GM23338 (cell line): Measurements from ENCODE around the gene PELI1. TPM values are rescaled to one million over a fixed set of nuclear protein-coding genes. Genes with fewer than 3 reads are reported as not detected.

Experiments used
- ATAC-seq: fragments of 200-7000 bp; cut with Tn5 transposase; 3 replicates; pipeline ENCODE4 v1.9.1; 2020
- DNase-seq: peaks from one replicate; pipeline ENCODE4 v3.0.0-alpha.2; 2015; ENCODE audit warnings: low spot score
- H2AFZ ChIP-seq: fragments of 200-600 bp; sonication (generic); 2 replicates; pipeline ENCODE4 v1.8.0; 2016; ENCODE audit warnings: antibody characterized with exemption, mild to moderate bottlenecking, moderate library complexity
- H3F3A ChIP-seq: fragments of 200-600 bp; sonication (generic); replicated peaks from 2 replicates; pipeline ENCODE4 v1.8.0; 2017; ENCODE audit warnings: antibody characterized with exemption, mixed run types, low read depth
- H3K27ac ChIP-seq: fragments of 200-600 bp; sonication (generic); 2 replicates; pipeline ENCODE4 v1.6.1; 2016; ENCODE audit warnings: low read depth
- H3K27me3 ChIP-seq: fragments of 200-600 bp; sonication (generic); 2 replicates; pipeline ENCODE4 v1.8.0; 2016; ENCODE audit warnings: mild to moderate bottlenecking, mixed run types, moderate library complexity; ENCODE audit not compliant: insufficient read depth
- H3K36me3 ChIP-seq: fragments of 200-600 bp; sonication (generic); 2 replicates; pipeline ENCODE4 v1.8.0; 2016; ENCODE audit warnings: mild to moderate bottlenecking; ENCODE audit not compliant: insufficient read depth
- H3K4me1 ChIP-seq: fragments of 200-600 bp; sonication (generic); 2 replicates; pipeline ENCODE4 v1.8.0; 2016; ENCODE audit warnings: mild to moderate bottlenecking, moderate library complexity; ENCODE audit not compliant: insufficient read depth
- H3K4me2 ChIP-seq: fragments of 200-600 bp; sonication (generic); 2 replicates; pipeline ENCODE4 v1.7.1; 2017; ENCODE audit warnings: mixed run types
- H3K4me3 ChIP-seq: fragments of 200-600 bp; sonication (generic); 2 replicates; pipeline ENCODE4 v1.6.1; 2016; ENCODE audit warnings: mixed run types
- H3K79me2 ChIP-seq: fragments of 200-600 bp; sonication (generic); replicated peaks from 2 replicates; pipeline ENCODE4 v1.8.0; 2017; ENCODE audit warnings: mild to moderate bottlenecking; ENCODE audit not compliant: insufficient read depth
- H3K9me2 ChIP-seq: fragments of 200-600 bp; sonication (generic); 2 replicates; pipeline ENCODE4 v1.8.0; 2017; ENCODE audit not compliant: insufficient read depth
- H4K20me1 ChIP-seq: fragments of 200-600 bp; sonication (generic); replicated peaks from 2 replicates; pipeline ENCODE4 v1.8.0; 2017; ENCODE audit warnings: mild to moderate bottlenecking; ENCODE audit not compliant: insufficient read depth
- H3K27ac Mint-ChIP-seq: 2 replicates; pipeline ENCODE4 v1.8.0; 2020; ENCODE audit warnings: inconsistent platforms, mild to moderate bottlenecking, moderate library complexity, mixed read lengths
- H3K27me3 Mint-ChIP-seq: 3 replicates; pipeline ENCODE4 v1.8.0; 2022; ENCODE audit warnings: low read depth, mild to moderate bottlenecking, moderate library complexity, mixed read lengths, inconsistent platforms; ENCODE audit not compliant: insufficient read depth, poor library complexity
- H3K36me3 Mint-ChIP-seq: 3 replicates; pipeline ENCODE4 v1.8.0; 2021; ENCODE audit warnings: low read depth, mild to moderate bottlenecking, inconsistent platforms, moderate library complexity, mixed read lengths
- H3K4me1 Mint-ChIP-seq: 3 replicates; pipeline ENCODE4 v1.8.0; 2020; ENCODE audit warnings: mild to moderate bottlenecking, inconsistent platforms, mixed read lengths
- H3K4me3 Mint-ChIP-seq: 3 replicates; pipeline ENCODE4 v1.8.0; 2021; ENCODE audit warnings: moderate library complexity, mild to moderate bottlenecking, inconsistent platforms, mixed read lengths
- H3K9me3 Mint-ChIP-seq: 3 replicates; pipeline ENCODE4 v1.8.0; 2020; ENCODE audit warnings: moderate library complexity, mild to moderate bottlenecking, inconsistent platforms, mixed read lengths
- CREB1 ChIP-seq: fragments of 250-450 bp; sonication (Bioruptor Pico); IDR thresholded peaks from 2 replicates; pipeline ENCODE4 v1.5.0; 2020; ENCODE audit warnings: low read depth, mild to moderate bottlenecking, moderate library complexity
- EZH2 ChIP-seq: fragments of 200-600 bp; sonication (generic); IDR thresholded peaks from one replicate; pipeline ENCODE4 v1.8.0; 2017; ENCODE audit warnings: antibody characterized with exemption, mild to moderate bottlenecking, low read depth; ENCODE audit not compliant: unreplicated experiment
- EZH2phosphoT487 ChIP-seq: fragments of 200-600 bp; sonication (generic); IDR thresholded peaks from one replicate; pipeline ENCODE4 v1.8.1; 2018; ENCODE audit warnings: antibody characterized with exemption; ENCODE audit not compliant: unreplicated experiment
- JUNB ChIP-seq: IDR thresholded peaks from one replicate; pipeline ENCODE4 v1.6.1; 2016; ENCODE audit warnings: antibody characterized with exemption; ENCODE audit not compliant: unreplicated experiment
- NANOG ChIP-seq: IDR thresholded peaks from 2 replicates; pipeline ENCODE4 v1.6.1; 2016; ENCODE audit warnings: antibody characterized with exemption, borderline replicate concordance
- POLR2AphosphoS5 ChIP-seq: IDR thresholded peaks from 2 replicates; pipeline ENCODE4 v1.6.1; 2016; ENCODE audit warnings: antibody characterized with exemption, low read depth
- STAT1 ChIP-seq: IDR thresholded peaks from one replicate; pipeline ENCODE4 v1.6.1; 2016; ENCODE audit warnings: antibody characterized with exemption; ENCODE audit not compliant: unreplicated experiment
- ZNF114 ChIP-seq: fragments of 250-450 bp; sonication (Bioruptor Pico); IDR thresholded peaks from 2 replicates; pipeline ENCODE4 v1.5.0; 2020; ENCODE audit warnings: mild to moderate bottlenecking, moderate library complexity
- ZNF331 ChIP-seq: fragments of 250-450 bp; sonication (Bioruptor Pico); IDR thresholded peaks from 2 replicates; pipeline ENCODE4 v1.5.0; 2020; ENCODE audit warnings: low read depth, mild to moderate bottlenecking, moderate library complexity
- polyA plus RNA-seq: library from polyadenylated mRNA; unstranded; fragments of >200 nt; fragmentation: Nextera tagmentation; extraction: Ambion mirVana; gene quantifications from 2 replicates; pipeline ENCODE4 v1.2.1, GENCODE V29; 2016
- total RNA-seq: library from RNA; depleted of rRNA; stranded (reverse); fragments of >200 nt; shearing (Covaris generic); gene quantifications from 2 replicates; pipeline ENCODE4 v1.2.3, GENCODE V29; 2014
- TF ChIP-seq, protein P1 (sequence below): IDR thresholded peaks from one replicate; pipeline ENCODE4 v1.6.1; 2018; ENCODE audit warnings: antibody characterized with exemption; ENCODE audit not compliant: unreplicated experiment
- TF ChIP-seq, protein P2 (sequence below): fragments of 250-450 bp; sonication (Bioruptor Pico); IDR thresholded peaks from 2 replicates; pipeline ENCODE4 v1.5.0; 2020; ENCODE audit warnings: mild to moderate bottlenecking, moderate library complexity
- TF ChIP-seq, protein P3 (sequence below), 2 experiments: fragments of 200-600 bp in 1 of 2; sonication (generic) in 1 of 2; conservative IDR thresholded peaks; 2 replicates each; pipeline versions ENCODE4 v1.5.1 to v1.6.1; 2016 to 2017; ENCODE audit warnings: antibody characterized with exemption in 2 of 2, low read depth in 2 of 2, mild to moderate bottlenecking in 2 of 2, moderate library complexity in 1 of 2
- TF ChIP-seq, protein P4 (sequence below): IDR thresholded peaks from 2 replicates; pipeline ENCODE4 v1.6.1; 2016; ENCODE audit warnings: antibody characterized with exemption

The PELI1 gene
- total and polyA plus RNA-seq, 2 experiments from 2014 or later, result 32.4 to 61.8 TPM

DNA sequence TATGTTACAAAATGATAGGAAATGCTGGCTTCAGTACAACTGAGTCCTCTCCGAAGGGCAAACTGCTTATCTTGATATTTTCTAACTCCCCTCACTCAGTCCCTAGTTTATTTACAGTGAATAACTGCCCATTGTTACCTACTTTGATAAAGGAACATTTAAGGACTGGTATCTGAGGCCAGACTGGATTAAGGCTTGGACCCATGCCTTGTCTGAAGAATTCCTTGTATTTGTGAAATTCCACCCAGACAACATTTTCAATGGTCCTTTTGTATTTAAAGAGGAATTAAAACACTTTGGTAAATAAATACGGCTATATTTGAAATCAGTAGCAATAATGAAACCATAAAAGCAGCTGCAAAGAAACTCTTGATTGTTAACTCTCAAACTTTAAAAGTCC lies 58.3 kb downstream of the PELI1 start:
- H3K27me3 ChIP-seq, result no peaks in the 10 kb centered on the region
- H4K20me1 ChIP-seq, result no peaks in the 10 kb centered on the region; the same call in 1 of the 2 replicates
- Mint-ChIP-seq H3K4me3 (no peak overlapping the region), H3K4me1 (peaks cover 25% of the 10 kb centered on the region), H3K36me3 (peaks cover under 1% of the 10 kb centered on the region; the same call in 1 of the 3 replicates), H3K27me3 (peaks cover 2% of the 10 kb centered on the region), H3K27ac (no peak overlapping the region), H3K9me3 (no peaks in the 10 kb centered on the region; the same call in 2 of the 3 replicates)
- TF ChIP-seq, protein P1, sequence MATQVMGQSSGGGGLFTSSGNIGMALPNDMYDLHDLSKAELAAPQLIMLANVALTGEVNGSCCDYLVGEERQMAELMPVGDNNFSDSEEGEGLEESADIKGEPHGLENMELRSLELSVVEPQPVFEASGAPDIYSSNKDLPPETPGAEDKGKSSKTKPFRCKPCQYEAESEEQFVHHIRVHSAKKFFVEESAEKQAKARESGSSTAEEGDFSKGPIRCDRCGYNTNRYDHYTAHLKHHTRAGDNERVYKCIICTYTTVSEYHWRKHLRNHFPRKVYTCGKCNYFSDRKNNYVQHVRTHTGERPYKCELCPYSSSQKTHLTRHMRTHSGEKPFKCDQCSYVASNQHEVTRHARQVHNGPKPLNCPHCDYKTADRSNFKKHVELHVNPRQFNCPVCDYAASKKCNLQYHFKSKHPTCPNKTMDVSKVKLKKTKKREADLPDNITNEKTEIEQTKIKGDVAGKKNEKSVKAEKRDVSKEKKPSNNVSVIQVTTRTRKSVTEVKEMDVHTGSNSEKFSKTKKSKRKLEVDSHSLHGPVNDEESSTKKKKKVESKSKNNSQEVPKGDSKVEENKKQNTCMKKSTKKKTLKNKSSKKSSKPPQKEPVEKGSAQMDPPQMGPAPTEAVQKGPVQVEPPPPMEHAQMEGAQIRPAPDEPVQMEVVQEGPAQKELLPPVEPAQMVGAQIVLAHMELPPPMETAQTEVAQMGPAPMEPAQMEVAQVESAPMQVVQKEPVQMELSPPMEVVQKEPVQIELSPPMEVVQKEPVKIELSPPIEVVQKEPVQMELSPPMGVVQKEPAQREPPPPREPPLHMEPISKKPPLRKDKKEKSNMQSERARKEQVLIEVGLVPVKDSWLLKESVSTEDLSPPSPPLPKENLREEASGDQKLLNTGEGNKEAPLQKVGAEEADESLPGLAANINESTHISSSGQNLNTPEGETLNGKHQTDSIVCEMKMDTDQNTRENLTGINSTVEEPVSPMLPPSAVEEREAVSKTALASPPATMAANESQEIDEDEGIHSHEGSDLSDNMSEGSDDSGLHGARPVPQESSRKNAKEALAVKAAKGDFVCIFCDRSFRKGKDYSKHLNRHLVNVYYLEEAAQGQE, result no peak
- TF ChIP-seq STAT1, result no peak
- no peak for TF ChIP-seq EZH2phosphoT487
- no peak for TF ChIP-seq EZH2
- no peak for TF ChIP-seq ZNF331 (CRISPR knock-in tag)
- TF ChIP-seq CREB1 (CRISPR knock-in tag), result no peak
- TF ChIP-seq, protein P2, sequence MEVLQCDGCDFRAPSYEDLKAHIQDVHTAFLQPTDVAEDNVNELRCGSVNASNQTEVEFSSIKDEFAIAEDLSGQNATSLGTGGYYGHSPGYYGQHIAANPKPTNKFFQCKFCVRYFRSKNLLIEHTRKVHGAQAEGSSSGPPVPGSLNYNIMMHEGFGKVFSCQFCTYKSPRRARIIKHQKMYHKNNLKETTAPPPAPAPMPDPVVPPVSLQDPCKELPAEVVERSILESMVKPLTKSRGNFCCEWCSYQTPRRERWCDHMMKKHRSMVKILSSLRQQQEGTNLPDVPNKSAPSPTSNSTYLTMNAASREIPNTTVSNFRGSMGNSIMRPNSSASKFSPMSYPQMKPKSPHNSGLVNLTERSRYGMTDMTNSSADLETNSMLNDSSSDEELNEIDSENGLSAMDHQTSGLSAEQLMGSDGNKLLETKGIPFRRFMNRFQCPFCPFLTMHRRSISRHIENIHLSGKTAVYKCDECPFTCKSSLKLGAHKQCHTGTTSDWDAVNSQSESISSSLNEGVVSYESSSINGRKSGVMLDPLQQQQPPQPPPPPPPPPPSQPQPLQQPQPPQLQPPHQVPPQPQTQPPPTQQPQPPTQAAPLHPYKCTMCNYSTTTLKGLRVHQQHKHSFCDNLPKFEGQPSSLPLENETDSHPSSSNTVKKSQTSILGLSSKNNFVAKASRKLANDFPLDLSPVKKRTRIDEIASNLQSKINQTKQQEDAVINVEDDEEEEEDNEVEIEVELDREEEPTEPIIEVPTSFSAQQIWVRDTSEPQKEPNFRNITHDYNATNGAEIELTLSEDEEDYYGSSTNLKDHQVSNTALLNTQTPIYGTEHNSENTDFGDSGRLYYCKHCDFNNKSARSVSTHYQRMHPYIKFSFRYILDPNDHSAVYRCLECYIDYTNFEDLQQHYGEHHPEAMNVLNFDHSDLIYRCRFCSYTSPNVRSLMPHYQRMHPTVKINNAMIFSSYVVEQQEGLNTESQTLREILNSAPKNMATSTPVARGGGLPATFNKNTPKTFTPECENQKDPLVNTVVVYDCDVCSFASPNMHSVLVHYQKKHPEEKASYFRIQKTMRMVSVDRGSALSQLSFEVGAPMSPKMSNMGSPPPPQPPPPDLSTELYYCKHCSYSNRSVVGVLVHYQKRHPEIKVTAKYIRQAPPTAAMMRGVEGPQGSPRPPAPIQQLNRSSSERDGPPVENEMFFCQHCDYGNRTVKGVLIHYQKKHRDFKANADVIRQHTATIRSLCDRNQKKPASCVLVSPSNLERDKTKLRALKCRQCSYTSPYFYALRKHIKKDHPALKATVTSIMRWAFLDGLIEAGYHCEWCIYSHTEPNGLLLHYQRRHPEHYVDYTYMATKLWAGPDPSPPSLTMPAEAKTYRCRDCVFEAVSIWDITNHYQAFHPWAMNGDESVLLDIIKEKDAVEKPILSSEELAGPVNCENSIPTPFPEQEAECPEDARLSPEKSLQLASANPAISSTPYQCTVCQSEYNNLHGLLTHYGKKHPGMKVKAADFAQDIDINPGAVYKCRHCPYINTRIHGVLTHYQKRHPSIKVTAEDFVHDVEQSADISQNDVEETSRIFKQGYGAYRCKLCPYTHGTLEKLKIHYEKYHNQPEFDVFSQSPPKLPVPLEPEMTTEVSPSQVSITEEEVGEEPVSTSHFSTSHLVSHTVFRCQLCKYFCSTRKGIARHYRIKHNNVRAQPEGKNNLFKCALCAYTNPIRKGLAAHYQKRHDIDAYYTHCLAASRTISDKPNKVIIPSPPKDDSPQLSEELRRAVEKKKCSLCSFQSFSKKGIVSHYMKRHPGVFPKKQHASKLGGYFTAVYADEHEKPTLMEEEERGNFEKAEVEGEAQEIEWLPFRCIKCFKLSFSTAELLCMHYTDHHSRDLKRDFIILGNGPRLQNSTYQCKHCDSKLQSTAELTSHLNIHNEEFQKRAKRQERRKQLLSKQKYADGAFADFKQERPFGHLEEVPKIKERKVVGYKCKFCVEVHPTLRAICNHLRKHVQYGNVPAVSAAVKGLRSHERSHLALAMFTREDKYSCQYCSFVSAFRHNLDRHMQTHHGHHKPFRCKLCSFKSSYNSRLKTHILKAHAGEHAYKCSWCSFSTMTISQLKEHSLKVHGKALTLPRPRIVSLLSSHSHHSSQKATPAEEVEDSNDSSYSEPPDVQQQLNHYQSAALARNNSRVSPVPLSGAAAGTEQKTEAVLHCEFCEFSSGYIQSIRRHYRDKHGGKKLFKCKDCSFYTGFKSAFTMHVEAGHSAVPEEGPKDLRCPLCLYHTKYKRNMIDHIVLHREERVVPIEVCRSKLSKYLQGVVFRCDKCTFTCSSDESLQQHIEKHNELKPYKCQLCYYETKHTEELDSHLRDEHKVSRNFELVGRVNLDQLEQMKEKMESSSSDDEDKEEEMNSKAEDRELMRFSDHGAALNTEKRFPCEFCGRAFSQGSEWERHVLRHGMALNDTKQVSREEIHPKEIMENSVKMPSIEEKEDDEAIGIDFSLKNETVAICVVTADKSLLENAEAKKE (CRISPR knock-in tag), result no peak
- TF ChIP-seq POLR2AphosphoS5, result no peak
- TF ChIP-seq, protein P3, sequence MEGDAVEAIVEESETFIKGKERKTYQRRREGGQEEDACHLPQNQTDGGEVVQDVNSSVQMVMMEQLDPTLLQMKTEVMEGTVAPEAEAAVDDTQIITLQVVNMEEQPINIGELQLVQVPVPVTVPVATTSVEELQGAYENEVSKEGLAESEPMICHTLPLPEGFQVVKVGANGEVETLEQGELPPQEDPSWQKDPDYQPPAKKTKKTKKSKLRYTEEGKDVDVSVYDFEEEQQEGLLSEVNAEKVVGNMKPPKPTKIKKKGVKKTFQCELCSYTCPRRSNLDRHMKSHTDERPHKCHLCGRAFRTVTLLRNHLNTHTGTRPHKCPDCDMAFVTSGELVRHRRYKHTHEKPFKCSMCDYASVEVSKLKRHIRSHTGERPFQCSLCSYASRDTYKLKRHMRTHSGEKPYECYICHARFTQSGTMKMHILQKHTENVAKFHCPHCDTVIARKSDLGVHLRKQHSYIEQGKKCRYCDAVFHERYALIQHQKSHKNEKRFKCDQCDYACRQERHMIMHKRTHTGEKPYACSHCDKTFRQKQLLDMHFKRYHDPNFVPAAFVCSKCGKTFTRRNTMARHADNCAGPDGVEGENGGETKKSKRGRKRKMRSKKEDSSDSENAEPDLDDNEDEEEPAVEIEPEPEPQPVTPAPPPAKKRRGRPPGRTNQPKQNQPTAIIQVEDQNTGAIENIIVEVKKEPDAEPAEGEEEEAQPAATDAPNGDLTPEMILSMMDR (conservative IDR thresholded peaks at IDR 0.05; ENCODE audit: low read depth in 2 of 2), result no peak
- no peak for TF ChIP-seq ZNF114 (CRISPR knock-in tag)
- TF ChIP-seq, protein P4, sequence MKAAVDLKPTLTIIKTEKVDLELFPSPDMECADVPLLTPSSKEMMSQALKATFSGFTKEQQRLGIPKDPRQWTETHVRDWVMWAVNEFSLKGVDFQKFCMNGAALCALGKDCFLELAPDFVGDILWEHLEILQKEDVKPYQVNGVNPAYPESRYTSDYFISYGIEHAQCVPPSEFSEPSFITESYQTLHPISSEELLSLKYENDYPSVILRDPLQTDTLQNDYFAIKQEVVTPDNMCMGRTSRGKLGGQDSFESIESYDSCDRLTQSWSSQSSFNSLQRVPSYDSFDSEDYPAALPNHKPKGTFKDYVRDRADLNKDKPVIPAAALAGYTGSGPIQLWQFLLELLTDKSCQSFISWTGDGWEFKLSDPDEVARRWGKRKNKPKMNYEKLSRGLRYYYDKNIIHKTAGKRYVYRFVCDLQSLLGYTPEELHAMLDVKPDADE, result no peak
- TF ChIP-seq JUNB, result no peak
- TF ChIP-seq NANOG, result no peak
- no peaks in the 10 kb centered on the region for H3K9me2 ChIP-seq
- H3K36me3 ChIP-seq, result no peaks in the 10 kb centered on the region
- no peaks in the 10 kb centered on the region for H3K79me2 ChIP-seq
- H2AFZ ChIP-seq, result no peak overlapping the region
- H3K4me2 ChIP-seq, result no peak overlapping the region
- ATAC-seq, result no peak
- 0 out of 2 replicates have a peak, but pooled peaks cover 6% of the 10 kb centered on the region for H3F3A ChIP-seq
- H3K4me3 ChIP-seq, result no peak overlapping the region
- no peak for DNase-seq
- H3K4me1 ChIP-seq, result peaks cover 5% of the 10 kb centered on the region; the same call in 1 of the 2 replicates
- no peak overlapping the region for H3K27ac ChIP-seq
